ENCODE measurements around the gene C4BPB.

Gene C4BPB

DNA sequence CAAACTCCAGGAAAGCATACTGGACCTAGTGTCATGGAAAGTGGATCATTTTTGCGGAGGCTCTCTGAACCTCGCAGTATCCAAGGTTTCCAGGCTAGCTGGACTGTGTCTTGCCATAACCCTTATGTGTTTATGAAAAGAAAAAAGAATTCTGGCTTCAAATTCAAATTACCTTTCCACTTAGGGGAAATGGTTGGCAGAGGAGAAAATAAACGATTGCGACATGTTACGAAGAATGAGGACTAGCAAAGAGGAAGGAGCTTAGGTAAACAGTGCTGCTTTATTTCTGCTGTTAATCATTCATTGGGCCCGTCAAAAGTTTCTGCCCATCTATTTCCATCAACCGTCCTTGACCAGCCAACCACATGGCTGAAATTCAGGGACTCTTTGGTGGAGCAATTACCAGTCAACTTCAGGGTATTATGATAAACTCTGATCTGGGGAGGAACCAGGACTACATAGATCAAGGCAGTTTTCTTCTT lies 15.3 kb downstream of the C4BPB start, which contains the start of gene C4BPA:
Gene C4BPA (plus strand): TSS at position 342 of the 482 bp plus-strand sequence. CDS start 8,793 bp downstream, outside the sequence.
- in situ Hi-C loops (cut with HindIII; ENCODE audit: low sequenced_read_pairs): no loop called here
- TF ChIP-seq, protein P1, sequence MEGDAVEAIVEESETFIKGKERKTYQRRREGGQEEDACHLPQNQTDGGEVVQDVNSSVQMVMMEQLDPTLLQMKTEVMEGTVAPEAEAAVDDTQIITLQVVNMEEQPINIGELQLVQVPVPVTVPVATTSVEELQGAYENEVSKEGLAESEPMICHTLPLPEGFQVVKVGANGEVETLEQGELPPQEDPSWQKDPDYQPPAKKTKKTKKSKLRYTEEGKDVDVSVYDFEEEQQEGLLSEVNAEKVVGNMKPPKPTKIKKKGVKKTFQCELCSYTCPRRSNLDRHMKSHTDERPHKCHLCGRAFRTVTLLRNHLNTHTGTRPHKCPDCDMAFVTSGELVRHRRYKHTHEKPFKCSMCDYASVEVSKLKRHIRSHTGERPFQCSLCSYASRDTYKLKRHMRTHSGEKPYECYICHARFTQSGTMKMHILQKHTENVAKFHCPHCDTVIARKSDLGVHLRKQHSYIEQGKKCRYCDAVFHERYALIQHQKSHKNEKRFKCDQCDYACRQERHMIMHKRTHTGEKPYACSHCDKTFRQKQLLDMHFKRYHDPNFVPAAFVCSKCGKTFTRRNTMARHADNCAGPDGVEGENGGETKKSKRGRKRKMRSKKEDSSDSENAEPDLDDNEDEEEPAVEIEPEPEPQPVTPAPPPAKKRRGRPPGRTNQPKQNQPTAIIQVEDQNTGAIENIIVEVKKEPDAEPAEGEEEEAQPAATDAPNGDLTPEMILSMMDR (IDR thresholded peaks at IDR 0.05; ENCODE audit: low read depth, low read length, missing control alignments): no peak
- no peak within 1 kb of the TSS for H3K4me3 ChIP-seq (ENCODE audit: low read depth, low read length)
- no peak for DNase-seq (ENCODE audit: low read depth)

DNA sequence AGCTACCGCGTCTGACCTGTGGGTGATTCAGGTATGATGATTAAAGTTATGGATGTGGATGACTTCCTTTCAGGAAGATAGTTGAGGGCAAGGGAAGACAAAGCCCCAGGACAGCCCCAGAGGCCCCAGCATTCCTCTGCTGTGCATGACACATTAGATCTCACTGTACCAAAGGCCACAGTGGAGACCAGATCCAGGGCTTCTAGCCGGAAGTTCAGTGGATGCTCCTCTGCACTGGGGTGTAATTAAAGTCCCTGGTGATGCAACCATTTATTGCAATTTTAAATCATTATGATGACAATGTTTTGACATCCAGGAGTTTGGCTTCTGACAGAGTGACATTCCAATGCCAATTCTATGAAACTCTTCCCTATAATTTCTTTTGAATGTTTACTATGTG lies 20.3 kb downstream of the C4BPB start:
- TF ChIP-seq, protein P1 (IDR thresholded peaks at IDR 0.05; ENCODE audit: low read depth, low read length, missing control alignments): no peak
- in situ Hi-C loops (cut with HindIII; ENCODE audit: low sequenced_read_pairs): no loop called here
- no peak overlapping the region for H3K4me3 ChIP-seq (ENCODE audit: low read depth, low read length)
- DNase-seq (ENCODE audit: low read depth): no peak

DNA sequence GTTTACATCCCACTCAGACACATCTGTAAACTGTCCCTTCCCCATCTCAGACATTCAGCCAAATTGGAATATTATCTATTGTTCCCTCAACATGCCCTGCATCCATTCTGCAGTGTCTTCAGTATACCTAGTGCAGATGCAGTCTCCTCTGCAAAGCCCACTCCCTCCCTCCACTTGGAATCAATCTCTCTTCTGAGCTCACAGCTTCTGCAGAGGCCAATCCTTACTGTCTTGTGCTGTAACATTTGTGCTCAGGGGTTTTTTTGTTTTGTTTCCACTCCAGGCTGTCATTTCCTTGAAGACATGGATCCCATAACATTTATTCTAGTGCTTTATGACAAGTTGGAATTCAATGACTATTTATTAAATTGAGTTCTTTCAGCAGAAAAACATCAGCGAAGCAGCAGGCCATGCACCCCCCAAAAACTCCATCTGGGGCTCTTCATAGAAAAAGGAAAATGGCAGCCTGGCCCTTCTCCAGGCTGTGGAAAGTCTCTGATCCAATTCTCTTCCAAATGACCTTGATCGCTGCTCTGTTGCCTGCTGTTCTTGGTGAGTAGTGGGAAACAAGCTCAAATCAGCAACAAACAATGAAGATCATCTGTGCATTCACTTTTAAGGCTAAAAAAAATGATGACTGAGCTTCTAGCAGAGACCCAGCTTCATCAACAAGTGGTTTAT lies 24.1 kb downstream of the C4BPB start:
- TF ChIP-seq, protein P1 (IDR thresholded peaks at IDR 0.05; ENCODE audit: low read depth, low read length, missing control alignments): no peak
- no peak for DNase-seq (ENCODE audit: low read depth)
- H3K4me3 ChIP-seq (ENCODE audit: low read depth, low read length): no peak overlapping the region
- in situ Hi-C loops (cut with HindIII; ENCODE audit: low sequenced_read_pairs): no loop called here

DNA sequence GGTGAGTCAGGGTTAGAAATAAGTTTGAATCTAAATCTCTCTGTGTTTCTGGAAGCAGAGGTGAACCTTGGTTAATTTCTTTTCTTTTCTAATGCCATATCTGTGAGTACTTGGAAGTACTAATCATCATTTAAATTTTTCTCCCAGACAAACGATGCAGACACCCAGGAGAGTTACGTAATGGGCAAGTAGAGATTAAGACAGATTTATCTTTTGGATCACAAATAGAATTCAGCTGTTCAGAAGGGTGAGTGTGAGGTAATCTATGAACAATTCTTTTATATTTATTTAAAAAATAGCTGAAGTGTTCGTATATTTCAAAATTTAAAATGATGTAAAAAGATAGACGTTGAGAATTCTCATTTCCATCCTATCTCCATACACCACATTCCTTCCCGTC lies 26.6 kb downstream of the C4BPB start:
- TF ChIP-seq, protein P1 (IDR thresholded peaks at IDR 0.05; ENCODE audit: low read depth, low read length, missing control alignments): no peak
- DNase-seq (ENCODE audit: low read depth): no peak
- no peak overlapping the region for H3K4me3 ChIP-seq (ENCODE audit: low read depth, low read length)
- in situ Hi-C loops (cut with HindIII; ENCODE audit: low sequenced_read_pairs): no loop called here

DNA sequence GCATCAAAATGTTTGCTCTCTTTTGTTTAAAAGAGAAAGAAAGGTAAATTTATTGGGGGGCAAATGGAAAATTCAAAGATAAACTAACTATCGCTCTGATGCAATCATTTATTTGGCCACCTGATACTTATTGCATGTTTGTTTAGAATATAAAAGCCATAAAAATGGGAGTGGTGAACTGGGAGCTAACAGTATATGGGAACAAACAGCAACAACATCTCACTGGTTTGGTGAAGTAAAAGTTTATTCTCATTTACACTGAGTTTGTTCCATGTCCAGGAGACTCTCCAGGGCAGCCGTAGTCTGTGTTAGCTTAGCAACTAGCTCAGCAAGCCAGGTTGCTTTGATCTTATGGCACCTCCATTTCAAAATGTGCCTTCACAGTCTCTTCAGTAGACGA lies 35.7 kb downstream of the C4BPB start:
- in situ Hi-C loops (cut with HindIII; ENCODE audit: low sequenced_read_pairs): no loop called here
- TF ChIP-seq, protein P1 (IDR thresholded peaks at IDR 0.05; ENCODE audit: low read depth, low read length, missing control alignments): no peak

DNA sequence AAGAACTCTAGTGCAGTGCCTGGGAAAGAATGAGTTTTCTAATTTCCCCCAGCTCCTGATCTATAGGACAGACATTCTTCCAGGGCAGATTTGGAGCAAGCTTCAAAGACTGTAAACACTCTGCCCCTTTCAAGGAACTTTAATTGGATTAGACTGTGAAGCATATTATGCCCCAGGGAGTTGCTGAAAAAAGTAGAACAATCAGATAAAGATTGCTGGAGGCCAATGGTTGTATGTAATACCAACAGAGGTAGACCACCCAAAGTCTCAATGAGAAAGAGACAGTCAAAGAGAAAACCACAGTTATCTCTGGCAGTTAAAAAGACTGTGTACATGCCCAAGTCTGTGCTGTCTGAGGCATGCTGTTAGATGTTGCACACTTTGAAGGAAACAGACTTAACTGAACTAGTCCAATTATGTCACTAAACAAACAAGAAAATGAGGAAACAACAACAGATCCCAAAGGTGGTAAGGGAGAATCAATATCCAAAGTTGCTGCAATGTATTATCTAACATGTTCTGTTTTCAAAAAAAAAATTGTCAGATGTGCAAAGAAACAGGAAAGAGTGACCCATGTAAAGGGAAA lies 39.8 kb downstream of the C4BPB start:
- in situ Hi-C loops (cut with HindIII; ENCODE audit: low sequenced_read_pairs): no loop called here
- TF ChIP-seq, protein P1 (IDR thresholded peaks at IDR 0.05; ENCODE audit: low read depth, low read length, missing control alignments): no peak
- DNase-seq (ENCODE audit: low read depth): no peak
- H3K4me3 ChIP-seq (ENCODE audit: low read depth, low read length): no peak overlapping the region

More for the DNA sequence above, 35.7 kb downstream of the C4BPB start:
- H3K4me3 ChIP-seq (ENCODE audit: low read depth, low read length): no peak overlapping the region
- DNase-seq (ENCODE audit: low read depth): no peak

All from astrocyte of the cerebellum (primary cell).